Colonic mucosa (tissue), 4 donors: Measurements from ENCODE around the gene GNG7. TPM values are rescaled to one million over a fixed set of nuclear protein-coding genes. Genes with fewer than 3 reads are reported as not detected.
"Not testable (repeated sequence)": the region's sequence is repeated elsewhere in the genome, so short reads cannot be mapped to it uniquely, and the experiment has no call there.

Experiments used
- DNase-seq: peaks from one replicate; pipeline ENCODE4 v3.0.0-alpha.2; 2020
- H3K27ac ChIP-seq: fragments of 200-600 bp; one replicate; pipeline ENCODE4 v1.8.0; 2021
- H3K27me3 ChIP-seq: fragments of 200-600 bp; one replicate; pipeline ENCODE4 v1.8.0; 2021
- H3K36me3 ChIP-seq: fragments of 200-600 bp; one replicate; pipeline ENCODE4 v1.8.0; 2021
- H3K4me1 ChIP-seq: fragments of 200-600 bp; one replicate; pipeline ENCODE4 v1.8.0; 2021; ENCODE audit warnings: mild to moderate bottlenecking
- H3K4me3 ChIP-seq: fragments of 200-600 bp; one replicate; pipeline ENCODE4 v1.8.0; 2021
- H3K9ac ChIP-seq, 2 donors: one replicate each; pipeline ENCODE4 v1.7.0; 2013; ENCODE audit warnings: control low read depth in 2 of 2, low read depth in 2 of 2, low read length in 2 of 2
- H3K9me3 ChIP-seq: fragments of 200-600 bp; one replicate; pipeline ENCODE4 v1.8.0; 2021
- CTCF ChIP-seq: fragments of 200-600 bp; IDR thresholded peaks from one replicate; pipeline ENCODE4 v1.8.0; 2022; ENCODE audit warnings: antibody characterized with exemption, mild to moderate bottlenecking
- intact Hi-C: fragments of 100-400 bp; cut with DNase I; formaldehyde crosslinking; loops from one replicate; pipeline ENCODE4 v1.14.1; 2022
- total RNA-seq, 2 donors: library from RNA; stranded (reverse); fragmentation: NEBNext Ultra II Directional in 1 of 2; extraction: Animal tissue kit (Norgen Biotek cat#: 25700) in 1 of 2; gene quantifications; one replicate each; pipeline ENCODE4 v1.2.1, GENCODE V29; 2021
- donor health status: healthy.
- donor health status: DM: no; HTN: no; CAD: no.
- donor health status: DM: no; HTN: no; CAD: no.

GNG7 gene
- total RNA-seq, 2 donors from 2014 or later, result 1.5 to 3.2 TPM

- Histone ChIP-seq H3K27me3 (no peaks in the 10 kb centered on the region), H3K9ac (no peak overlapping the region), H3K27ac (no peak overlapping the region), H3K9me3 (no peaks in the 10 kb centered on the region), H3K4me3 (no peak overlapping the region), H3K36me3 (no peaks in the 10 kb centered on the region), H3K4me1 (no peaks in the 10 kb centered on the region)
- intact Hi-C loops, result no loop called here
- no peak for TF ChIP-seq CTCF
- no peak for DNase-seq
Observed at GRCh38 chr19:2524361-2524839, 178.1 kb downstream of the GNG7 start.

GRCh38 chr19:2523630-2524311 lies 178.7 kb downstream of the GNG7 start:
- TF ChIP-seq CTCF, result no peak
- intact Hi-C loops, result no loop called here
- H3K9me3 ChIP-seq, result no peaks in the 10 kb centered on the region
- DNase-seq, result no peak
- H3K4me3 ChIP-seq, result no peak overlapping the region
- no peak overlapping the region for H3K27ac ChIP-seq
- H3K9ac ChIP-seq, result no peak overlapping the region
- no peaks in the 10 kb centered on the region for H3K36me3 ChIP-seq
- no peaks in the 10 kb centered on the region for H3K27me3 ChIP-seq
- no peaks in the 10 kb centered on the region for H3K4me1 ChIP-seq

GRCh38 chr19:2519482-2519881 lies 183.0 kb downstream of the GNG7 start:
- TF ChIP-seq CTCF, result no peak
- Histone ChIP-seq H3K27me3 (no peaks in the 10 kb centered on the region), H3K36me3 (no peaks in the 10 kb centered on the region), H3K9ac (no peak overlapping the region), H3K4me3 (no peak overlapping the region), H3K9me3 (no peaks in the 10 kb centered on the region), H3K4me1 (no peaks in the 10 kb centered on the region), H3K27ac (no peak overlapping the region)
- intact Hi-C loops, result no loop called here
- DNase-seq, result no peak

- H3K4me1 ChIP-seq, H3K9ac ChIP-seq, H3K27ac ChIP-seq, H3K36me3 ChIP-seq, H3K4me3 ChIP-seq, H3K9me3 ChIP-seq, intact Hi-C loops, DNase-seq, H3K27me3 ChIP-seq: not testable (repeated sequence)
Observed at GRCh38 chr19:2518856-2519255, 183.6 kb downstream of the GNG7 start.

GRCh38 chr19:2517881-2518601 lies 184.5 kb downstream of the GNG7 start:
- DNase-seq, result no peak
- no peak overlapping the region for H3K27ac ChIP-seq
- no peaks in the 10 kb centered on the region for H3K36me3 ChIP-seq
- no peak overlapping the region for H3K4me3 ChIP-seq
- H3K27me3 ChIP-seq, result no peaks in the 10 kb centered on the region
- no peak overlapping the region for H3K9ac ChIP-seq
- intact Hi-C loops, result no loop called here
- no peak for TF ChIP-seq CTCF
- H3K9me3 ChIP-seq, result no peaks in the 10 kb centered on the region
- H3K4me1 ChIP-seq, result no peaks in the 10 kb centered on the region

- H3K36me3 ChIP-seq, result no peaks in the 10 kb centered on the region
- DNase-seq, result no peak
- H3K4me3 ChIP-seq, result no peak overlapping the region
- no peak overlapping the region for H3K27ac ChIP-seq
- H3K4me1 ChIP-seq, result no peaks in the 10 kb centered on the region
- H3K9me3 ChIP-seq, result no peaks in the 10 kb centered on the region
- intact Hi-C loops, result no loop called here
- H3K27me3 ChIP-seq, result no peaks in the 10 kb centered on the region
- TF ChIP-seq CTCF, result no peak
- H3K9ac ChIP-seq, result no peak overlapping the region
Observed at GRCh38 chr19:2516727-2517126, 185.8 kb downstream of the GNG7 start.
